ENCODE data around the gene LYZL1. TPM values are rescaled to one million over a fixed set of nuclear protein-coding genes. Genes with fewer than 3 reads are reported as not detected.
"Not testable (repeated sequence)": the region's sequence is repeated elsewhere in the genome, so short reads cannot be mapped to it uniquely, and the experiment has no call there.

LYZL1 gene
- total and polyA plus RNA-seq, 2 donors (not counting 1 experiment from before 2014, with no cell fraction given) = not detected

GRCh38 chr10:29319205-29319781, 30.4 kb downstream of the LYZL1 start:
- no peak overlapping the region for H3K4me2 ChIP-seq (replicated peaks; ENCODE audit: low read depth, low read length, poor library complexity, severe bottlenecking)
- intact Hi-C loops (cut with micrococcal nuclease) = no loop called here

GRCh38 chr10:29320680-29321121, 31.8 kb downstream of the LYZL1 start:
- CTCF ChIA-PET; H3K9me3 Mint-ChIP-seq (ENCODE audit: insufficient read depth); H3K4me1 ChIP-seq (ENCODE audit: control insufficient read depth in 2 of 2, insufficient read depth in 2 of 2, low read length in 2 of 2); H3K36me3 ChIP-seq (replicated peaks in 1 of 2; ENCODE audit: control extremely low read depth in 1 of 2, control insufficient read depth in 1 of 2, extremely low read depth in 1 of 2, insufficient read depth in 2 of 2, low read length in 1 of 2); H3K4me2 ChIP-seq (replicated peaks; ENCODE audit: low read depth, low read length, poor library complexity, severe bottlenecking); H3K27ac Mint-ChIP-seq; POLR2A ChIA-PET; ATAC-seq (ENCODE audit: low read depth); H3K4me3 Mint-ChIP-seq; DNase-seq; intact Hi-C loops (cut with micrococcal nuclease); H3K27me3 ChIP-seq (replicated peaks in 1 of 4; ENCODE audit: control extremely low read depth in 1 of 4, control insufficient read depth in 3 of 4, insufficient read depth in 4 of 4, low read length in 3 of 4); H3K4me1 Mint-ChIP-seq; H3K9ac ChIP-seq (ENCODE audit: low read length); H3K9me3 ChIP-seq (ENCODE audit: control extremely low read depth in 1 of 3, control insufficient read depth in 2 of 3, insufficient read depth in 1 of 3, low read length in 2 of 3); H4K20me1 ChIP-seq (ENCODE audit: control insufficient read depth, insufficient read depth, low read length, poor library complexity, severe bottlenecking); H2AFZ ChIP-seq (ENCODE audit: insufficient read depth, low read depth, low read length, poor library complexity, severe bottlenecking); H3K79me2 ChIP-seq (ENCODE audit: control insufficient read depth, insufficient read depth, low read length); H3K27ac ChIP-seq (ENCODE audit: low read length in 2 of 2); H3K4me3 ChIP-seq (ENCODE audit: control extremely low read depth in 1 of 5, extremely low read depth in 1 of 5, insufficient read depth in 1 of 5, low read depth in 2 of 5, low read length in 4 of 5): not testable (repeated sequence)
- peaks cover 37% of the 10 kb centered on the region for H3K27me3 Mint-ChIP-seq
- WGBS (ENCODE audit: insufficient coverage) = 72% methylated on average over 4 of the region's 5 CpGs

More at GRCh38 chr10:29319205-29319781, 30.4 kb downstream of the LYZL1 start:
- H2AFZ ChIP-seq (ENCODE audit: insufficient read depth, low read depth, low read length, poor library complexity, severe bottlenecking) = no peak overlapping the region
- TF ChIP-seq EZH2 (IDR thresholded peaks at IDR 0.05; ENCODE audit: borderline replicate concordance, insufficient read depth, low read depth, low read length, poor library complexity, severe bottlenecking) (no peak), CTCF (IDR thresholded peaks at IDR 0.05) (no peak)
- H4K20me1 ChIP-seq (ENCODE audit: control insufficient read depth, insufficient read depth, low read length, poor library complexity, severe bottlenecking) = no peaks in the 10 kb centered on the region
- Mint-ChIP-seq H3K9me3 (ENCODE audit: insufficient read depth) (no peaks in the 10 kb centered on the region), H3K4me1 (no peaks in the 10 kb centered on the region), H3K27me3 (peaks cover 40% of the 10 kb centered on the region), H3K27ac (no peak overlapping the region), H3K4me3 (no peak overlapping the region)
- no peak overlapping the region for H3K4me3 ChIP-seq (ENCODE audit: control extremely low read depth in 1 of 5, extremely low read depth in 1 of 5, insufficient read depth in 1 of 5, low read depth in 2 of 5, low read length in 4 of 5)
- no peaks in the 10 kb centered on the region for H3K4me1 ChIP-seq (ENCODE audit: control insufficient read depth in 2 of 2, insufficient read depth in 2 of 2, low read length in 2 of 2)
- H3K9me3 ChIP-seq (ENCODE audit: control extremely low read depth in 1 of 3, control insufficient read depth in 2 of 3, insufficient read depth in 1 of 3, low read length in 2 of 3) = no peaks in the 10 kb centered on the region
- DNase-seq (no peak), ATAC-seq (ENCODE audit: low read depth) (no peak)
- POLR2A ChIA-PET = interaction anchor here (0.6 kb wide), 1 partner anchor 42 kb away, joined by 4 read pairs; no protein-coding TSS in a partner anchor
- 84% methylated on average over 13 of the region's 13 CpGs for WGBS (ENCODE audit: insufficient coverage)
- H3K9ac ChIP-seq (ENCODE audit: low read length) = no peak overlapping the region
- CTCF ChIA-PET = no interaction called here
- no peaks in the 10 kb centered on the region for H3K36me3 ChIP-seq (replicated peaks in 1 of 2; ENCODE audit: control extremely low read depth in 1 of 2, control insufficient read depth in 1 of 2, extremely low read depth in 1 of 2, insufficient read depth in 2 of 2, low read length in 1 of 2)
- H3K27ac ChIP-seq (ENCODE audit: low read length in 2 of 2) = no peak overlapping the region
- no peaks in the 10 kb centered on the region for H3K79me2 ChIP-seq (ENCODE audit: control insufficient read depth, insufficient read depth, low read length)
- H3K27me3 ChIP-seq (replicated peaks in 1 of 4; ENCODE audit: control extremely low read depth in 1 of 4, control insufficient read depth in 3 of 4, insufficient read depth in 4 of 4, low read length in 3 of 4) = no peaks in the 10 kb centered on the region

All from B cell (primary cell).